Mesendoderm (in vitro differentiated cells): ENCODE measurements around the gene FLT4.

Experiments used
- DNase-seq: peaks from one replicate; pipeline ENCODE4 v3.0.0; 2013
- H2AK5ac ChIP-seq: 2 replicates; pipeline ENCODE4 v1.6.1; 2013; ENCODE audit warnings: low read length, inconsistent platforms
- H2BK120ac ChIP-seq: 2 replicates; pipeline ENCODE4 v1.6.1; 2013; ENCODE audit warnings: low read depth, mild to moderate bottlenecking, low read length, moderate library complexity, mixed read lengths
- H2BK15ac ChIP-seq: replicated peaks from 2 replicates; pipeline ENCODE4 v1.6.1; 2013; ENCODE audit warnings: low read depth, mild to moderate bottlenecking, moderate library complexity
- H2BK5ac ChIP-seq: 2 replicates; pipeline ENCODE4 v1.6.1; 2013; ENCODE audit warnings: low read length, inconsistent platforms
- H3K18ac ChIP-seq: 2 replicates; pipeline ENCODE4 v1.6.1; 2013; ENCODE audit warnings: mild to moderate bottlenecking, low read length, mixed read lengths
- H3K23ac ChIP-seq: one replicate; pipeline ENCODE4 v1.6.1; 2013; ENCODE audit warnings: low read length
- H3K27ac ChIP-seq: 2 replicates; pipeline ENCODE4 v1.5.1; 2013; ENCODE audit warnings: low read depth, mild to moderate bottlenecking, inconsistent platforms, low read length, moderate library complexity
- H3K27me3 ChIP-seq: 2 replicates; pipeline ENCODE4 v1.6.1; 2013; ENCODE audit warnings: low read length, control low read depth, mild to moderate bottlenecking, inconsistent platforms; ENCODE audit not compliant: insufficient read depth, poor library complexity
- H3K36me3 ChIP-seq: 2 replicates; pipeline ENCODE4 v1.6.1; 2013; ENCODE audit warnings: low read length, inconsistent platforms; ENCODE audit not compliant: control insufficient read depth, insufficient read depth
- H3K4ac ChIP-seq: one replicate; pipeline ENCODE4 v1.6.1; 2013; ENCODE audit warnings: low read depth, mild to moderate bottlenecking, low read length, moderate library complexity
- H3K4me1 ChIP-seq: 2 replicates; pipeline ENCODE4 v1.6.1; 2013; ENCODE audit warnings: low read depth, low read length, inconsistent platforms; ENCODE audit not compliant: control insufficient read depth
- H3K4me2 ChIP-seq: 2 replicates; pipeline ENCODE4 v1.6.1; 2013; ENCODE audit warnings: low read length
- H3K4me3 ChIP-seq: 2 replicates; pipeline ENCODE4 v1.5.1; 2013; ENCODE audit warnings: mild to moderate bottlenecking, low read length
- H3K56ac ChIP-seq: one replicate; pipeline ENCODE4 v1.6.1; 2013; ENCODE audit warnings: low read length
- H3K79me1 ChIP-seq: 2 replicates; pipeline ENCODE4 v1.6.1; 2013; ENCODE audit warnings: low read length, inconsistent platforms
- H3K79me2 ChIP-seq: 2 replicates; pipeline ENCODE4 v1.6.1; 2013; ENCODE audit warnings: mild to moderate bottlenecking, low read length; ENCODE audit not compliant: control insufficient read depth, insufficient read depth
- H3K9ac ChIP-seq: 2 replicates; pipeline ENCODE4 v1.6.1; 2013; ENCODE audit warnings: low read length, inconsistent platforms
- H4K5ac ChIP-seq: one replicate; pipeline ENCODE4 v1.6.1; 2013; ENCODE audit warnings: low read length
- H4K8ac ChIP-seq: one replicate; pipeline ENCODE4 v1.6.1; 2013; ENCODE audit warnings: low read depth, mild to moderate bottlenecking, control low read depth, low read length, moderate library complexity
- WGBS: extraction: QIAGEN DNeasy Blood & Tissue Kit; methylation state at CpG from one replicate; pipeline ENCODE4 v1.1.7; 2013; ENCODE audit warnings: low lambda C conversion rate, missing lambda C conversion rate; ENCODE audit not compliant: insufficient coverage; ENCODE audit errors: extremely low coverage; 5-methylcytosine and 5-hydroxymethylcytosine counted together

Gene FLT4

DNA sequence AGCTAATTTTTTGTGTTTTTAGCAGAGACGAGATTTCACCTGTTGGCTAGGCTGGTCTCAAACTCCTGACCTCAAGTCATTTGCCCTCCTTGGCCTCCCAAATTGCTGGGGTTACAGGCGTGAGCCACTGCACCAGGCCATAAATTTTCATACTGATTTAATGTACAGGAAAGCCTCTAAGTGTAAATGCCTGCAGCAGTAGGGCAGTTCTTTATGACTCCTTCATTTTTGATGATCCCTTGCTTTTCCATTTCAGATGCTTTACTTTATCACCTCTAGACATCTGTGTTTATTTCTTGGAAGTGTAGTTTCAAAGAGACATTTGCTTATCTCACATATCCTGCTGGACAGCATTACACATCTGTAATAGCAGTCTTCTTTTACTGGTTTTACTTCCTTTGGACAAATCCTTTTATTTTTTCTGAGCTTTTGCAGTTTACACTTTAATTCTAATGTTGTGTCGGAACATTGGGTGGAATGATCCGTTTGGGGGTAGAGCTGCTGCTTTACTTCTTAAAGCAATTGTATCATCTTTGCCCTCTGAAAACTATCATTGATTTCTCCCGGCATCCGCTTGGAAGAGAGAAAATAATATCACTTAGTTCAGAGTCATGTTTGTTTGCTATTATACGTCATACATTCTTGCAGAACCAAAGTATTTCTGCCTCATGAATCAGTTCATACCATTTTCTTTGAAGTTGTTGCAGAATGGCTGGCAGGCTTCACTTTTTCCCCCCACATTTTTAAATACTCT lies 94.1 kb downstream of the FLT4 start:
- no peak overlapping the region for H3K27ac ChIP-seq
- H3K4me1 ChIP-seq = no peaks in the 10 kb centered on the region
- no peak overlapping the region for H2AK5ac ChIP-seq
- no peak overlapping the region for H4K8ac ChIP-seq
- no peak overlapping the region for H3K4me3 ChIP-seq
- H3K9ac ChIP-seq = no peak overlapping the region
- H3K4ac ChIP-seq = no peak overlapping the region
- H3K79me1 ChIP-seq = peaks cover 9% of the 10 kb centered on the region
- no peak for DNase-seq
- no peak overlapping the region for H2BK15ac ChIP-seq
- no peak overlapping the region for H3K56ac ChIP-seq
- WGBS = no CpG with 5 or more reads among the region's 7 CpGs
- no peak overlapping the region for H3K18ac ChIP-seq
- H3K27me3 ChIP-seq = no peaks in the 10 kb centered on the region
- peaks cover 6% of the 10 kb centered on the region for H3K79me2 ChIP-seq
- no peak overlapping the region for H2BK5ac ChIP-seq
- H3K36me3 ChIP-seq = peaks cover 5% of the 10 kb centered on the region
- no peak overlapping the region for H4K5ac ChIP-seq
- H2BK120ac ChIP-seq = no peak overlapping the region
- no peak overlapping the region for H3K4me2 ChIP-seq
- no peak overlapping the region for H3K23ac ChIP-seq

DNA sequence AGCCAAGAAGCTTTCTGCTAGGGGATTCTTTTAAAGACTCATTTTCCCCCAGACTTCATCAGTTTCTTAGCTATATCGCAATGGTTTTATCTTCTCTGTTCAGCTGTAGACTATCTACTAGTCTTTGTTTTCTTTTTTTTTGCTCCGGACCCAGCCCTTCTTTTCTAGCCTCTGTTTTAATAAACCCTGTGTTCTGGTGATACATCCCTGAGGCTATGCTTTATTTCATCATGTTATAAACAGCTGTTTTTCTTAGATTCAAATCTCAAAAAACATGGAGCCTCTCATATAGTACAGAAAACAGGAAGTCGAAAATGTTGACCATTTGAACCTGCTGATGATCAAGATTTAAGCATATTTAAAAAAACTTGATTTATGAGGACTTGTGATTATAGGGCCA lies 95.9 kb downstream of the FLT4 start:
- Histone ChIP-seq H2BK15ac (no peak overlapping the region), H3K36me3 (peaks cover 8% of the 10 kb centered on the region), H2BK120ac (no peak overlapping the region), H2AK5ac (no peak overlapping the region), H3K4ac (no peak overlapping the region), H3K27me3 (no peaks in the 10 kb centered on the region), H3K4me1 (no peaks in the 10 kb centered on the region), H3K79me2 (peaks cover 6% of the 10 kb centered on the region), H3K18ac (no peak overlapping the region), H3K4me3 (no peak overlapping the region), H2BK5ac (no peak overlapping the region), H3K79me1 (peaks cover 9% of the 10 kb centered on the region), H3K27ac (no peak overlapping the region), H4K8ac (no peak overlapping the region), H3K23ac (no peak overlapping the region), H3K56ac (no peak overlapping the region), H4K5ac (no peak overlapping the region), H3K9ac (no peak overlapping the region), H3K4me2 (no peak overlapping the region)
- DNase-seq = no peak
- whole genome bisulfite sequencing = no CpG with 5 or more reads among the region's 3 CpGs
